Stimulated activated CD4-positive, alpha-beta T cell treated with anti-CD3 and anti-CD28 coated beads, Interleukin-2, amount 100 ng/mL, for 48 hours (primary cell): ENCODE results near the gene UCP3.

Source experiments
- DNase-seq, 2 donors: peaks; one replicate each; pipeline ENCODE4 v3.0.0-alpha.2; 2020

Gene UCP3

DNA sequence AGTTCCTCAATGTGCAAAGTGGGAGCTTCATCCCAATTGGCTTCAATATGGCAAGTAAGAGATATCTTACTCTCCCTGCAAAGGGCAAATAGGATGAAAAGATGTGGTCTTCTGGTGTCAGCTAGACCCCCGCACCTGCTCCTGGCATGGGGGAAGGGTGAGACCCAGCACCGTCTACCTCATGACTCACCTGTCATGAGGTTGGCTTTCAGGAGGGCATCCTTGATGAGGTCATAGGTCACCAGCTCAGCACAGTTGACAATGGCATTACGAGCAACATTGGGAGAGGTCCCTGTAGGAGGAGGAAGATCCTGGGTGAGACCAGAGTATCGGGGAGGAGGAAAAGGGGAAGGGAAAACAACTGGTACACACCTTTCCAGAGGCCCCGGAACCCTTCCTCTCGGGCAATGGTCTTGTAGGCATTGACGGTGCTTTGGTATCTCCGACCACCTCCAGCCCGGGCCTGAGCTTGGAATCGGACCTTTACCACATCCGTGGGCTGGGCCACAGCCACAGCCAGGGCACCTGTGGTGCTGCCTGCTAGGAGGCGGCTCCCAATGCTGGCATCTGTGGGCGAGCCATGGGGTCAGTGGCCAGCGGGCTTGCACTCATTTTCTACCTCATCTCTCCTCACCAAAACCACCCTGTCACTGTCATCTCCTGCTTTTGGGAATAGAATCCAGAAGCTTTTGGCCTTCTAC, 32.3 kb downstream of the UCP3 start:
- DNase-seq, result no peak

DNA sequence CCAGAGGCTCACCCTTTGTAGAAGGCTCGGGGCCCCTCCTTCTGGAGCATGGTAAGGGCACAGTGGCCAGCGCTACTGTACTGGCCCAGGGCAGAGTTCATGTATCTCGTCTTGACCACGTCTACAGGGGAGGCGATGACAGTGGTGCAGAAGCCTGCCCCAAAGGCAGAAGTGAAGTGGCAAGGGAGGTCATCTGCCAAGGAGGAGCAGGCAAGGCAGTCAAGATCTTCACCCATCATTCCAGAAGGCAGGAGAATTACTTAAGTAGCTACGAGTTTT, 33.5 kb downstream of the UCP3 start:
- DNase-seq, result no peak

DNA sequence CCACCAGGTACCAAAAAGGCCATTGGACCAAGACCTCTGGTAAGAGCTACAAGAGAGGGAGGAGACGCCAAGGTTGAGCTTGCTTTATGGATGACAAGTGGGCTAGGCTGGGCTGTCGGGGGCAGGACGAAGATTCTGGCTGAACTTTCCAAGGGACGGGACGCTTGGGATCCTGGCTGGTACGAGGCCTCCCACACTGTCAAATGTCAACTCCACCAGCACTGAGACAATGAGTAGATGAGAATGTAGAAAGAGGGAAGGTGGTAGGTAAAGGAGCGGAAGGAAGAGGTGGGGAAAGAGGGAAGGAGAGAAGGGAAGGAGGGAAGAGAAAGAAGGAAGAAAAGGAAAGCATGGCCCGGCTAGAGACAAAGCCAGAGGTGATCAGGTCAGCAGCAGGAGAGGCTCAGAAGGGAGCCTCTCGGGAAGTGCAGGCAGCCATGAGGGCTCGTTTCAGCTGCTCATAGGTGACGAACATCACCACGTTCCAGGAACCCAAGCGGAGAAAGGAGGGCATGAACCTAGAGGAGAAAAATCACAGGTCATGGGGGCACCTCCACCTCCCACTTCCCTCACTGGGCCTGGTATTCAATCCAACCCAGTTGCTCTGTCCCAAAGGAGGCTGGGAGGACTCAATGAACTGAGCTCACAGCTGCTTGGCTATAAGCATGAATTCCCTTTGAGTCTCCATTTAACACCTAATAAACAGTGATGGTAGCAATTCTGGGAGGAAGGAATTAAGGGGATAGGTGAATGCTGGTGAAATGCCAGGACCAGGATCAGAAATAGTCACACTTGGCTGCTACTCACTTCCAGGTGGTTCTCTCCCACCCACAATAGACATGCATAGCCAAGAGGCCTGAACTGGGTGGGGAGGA, 34.0 kb downstream of the UCP3 start:
- no peak for DNase-seq

DNA sequence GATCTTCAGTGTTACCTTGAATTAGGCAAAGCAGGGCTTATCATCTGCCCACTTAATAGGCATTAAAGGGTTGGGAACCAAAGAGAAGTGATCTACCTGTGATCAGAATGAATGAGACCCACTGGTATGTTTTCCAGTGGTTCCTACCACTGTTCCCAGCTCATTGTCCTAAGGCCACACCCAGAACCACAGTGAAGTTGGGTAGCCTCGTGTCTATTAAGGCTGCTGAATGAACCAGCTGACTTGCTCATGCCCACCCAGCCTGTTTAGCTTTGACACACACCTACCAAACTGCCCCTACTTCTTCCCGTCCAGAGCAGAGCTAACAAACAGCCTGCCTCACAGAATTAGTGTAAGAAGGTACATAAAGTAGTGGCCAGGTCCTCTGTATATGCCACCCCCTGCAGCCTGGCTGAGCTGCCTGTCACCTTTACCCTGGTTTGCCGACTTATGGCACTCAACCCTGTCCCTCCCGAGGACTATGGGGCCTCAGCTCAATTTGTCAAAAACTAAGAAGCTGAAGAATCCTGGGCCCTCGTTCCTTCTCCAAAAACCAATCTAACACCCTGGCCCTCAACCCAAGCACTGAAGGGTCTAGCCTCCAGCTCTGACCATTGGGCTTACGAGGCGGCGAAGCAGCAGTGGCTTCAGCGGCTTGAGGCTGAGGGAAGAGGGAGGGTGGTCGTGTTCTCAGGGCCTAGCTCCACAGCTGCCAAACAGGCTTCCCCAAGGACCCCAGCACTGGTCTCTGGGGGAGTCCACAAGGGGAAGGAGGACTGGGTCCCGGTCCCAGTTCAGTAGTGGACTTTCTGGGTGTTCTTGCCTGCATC, 36.0 kb downstream of the UCP3 start:
- no peak for DNase-seq

DNA sequence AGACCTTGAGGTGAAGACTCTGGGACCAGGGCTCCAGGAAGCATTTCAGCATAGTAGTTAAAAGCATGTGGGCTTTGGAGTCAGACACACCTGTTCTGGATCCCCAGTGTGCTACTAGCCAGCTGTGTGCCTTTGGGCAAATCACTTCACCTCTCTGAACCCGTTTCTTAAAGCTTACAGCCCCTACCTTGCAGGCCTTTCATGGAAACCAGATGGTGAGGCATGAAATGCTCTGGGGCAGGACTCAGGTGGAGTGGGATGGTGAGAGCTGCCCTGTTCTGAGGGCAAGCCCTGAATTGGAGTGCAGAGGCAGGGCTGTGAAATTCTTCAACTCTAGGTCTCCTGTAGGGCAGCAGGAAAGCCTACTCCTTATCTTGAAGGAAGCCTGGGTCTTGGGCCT, 36.7 kb downstream of the UCP3 start:
- DNase-seq, result no peak

DNA sequence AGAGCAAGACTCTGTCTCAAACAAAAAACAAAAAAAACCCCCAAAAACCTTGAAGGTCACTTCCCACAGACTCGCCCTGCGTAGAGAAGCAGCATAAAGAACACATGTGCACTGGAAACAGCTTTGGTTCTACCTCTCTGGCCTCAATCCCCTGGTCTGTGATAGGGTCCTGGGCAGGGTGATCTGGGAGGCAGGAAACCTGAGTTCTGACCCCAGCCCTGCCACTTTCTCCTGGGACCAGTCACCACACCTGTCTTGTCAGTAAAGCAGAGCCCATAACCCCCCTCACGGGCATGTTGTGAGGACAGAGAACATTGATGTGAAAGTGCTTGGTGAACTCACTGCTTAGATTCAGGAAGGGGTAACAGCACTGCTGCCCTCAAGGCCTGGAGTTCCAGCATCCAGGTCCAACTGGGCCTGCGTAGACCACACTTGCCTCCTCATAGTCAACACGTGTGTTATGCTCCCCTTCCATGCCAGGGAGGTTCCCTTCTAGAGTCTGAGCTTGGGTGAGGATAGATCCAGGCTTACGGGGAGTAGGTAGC, 37.6 kb downstream of the UCP3 start:
- DNase-seq, result no peak

DNA sequence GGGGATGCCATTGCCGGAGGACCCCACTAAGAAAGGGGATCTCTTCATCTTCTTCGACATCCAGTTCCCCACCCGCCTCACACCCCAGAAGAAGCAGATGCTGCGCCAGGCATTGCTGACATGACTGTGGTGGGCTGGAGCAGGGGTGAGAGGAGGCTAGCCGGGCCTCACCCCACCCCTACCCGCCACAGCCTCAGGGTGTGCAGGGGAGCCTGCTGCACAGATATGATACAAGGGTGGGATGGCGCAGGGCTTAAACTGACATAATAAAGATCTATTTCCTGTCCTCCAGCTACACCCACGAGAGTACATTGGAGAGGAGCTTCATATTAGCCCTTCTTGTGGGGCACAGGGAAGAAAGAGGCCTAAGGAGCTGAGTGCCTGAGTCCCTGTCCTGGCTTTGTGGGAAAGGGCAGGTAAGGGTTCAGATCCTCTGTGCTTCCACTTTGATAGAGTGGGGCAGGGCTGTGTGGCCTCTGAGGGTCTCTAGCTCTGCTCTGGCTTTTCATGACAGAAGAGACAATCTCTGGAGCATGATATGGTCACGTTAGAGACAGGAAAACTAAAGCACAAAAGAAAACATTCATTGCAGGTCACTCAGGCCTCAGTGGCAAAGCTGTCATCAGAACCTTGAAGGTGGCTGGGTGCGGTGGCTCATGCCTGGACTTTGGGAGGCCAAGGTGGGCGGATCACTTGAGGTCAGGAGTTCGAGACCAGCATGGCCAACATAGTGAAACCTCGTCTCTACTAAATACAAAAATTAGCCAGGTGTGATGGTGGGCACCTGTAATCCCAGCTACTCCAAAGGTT, 38.7 kb downstream of the UCP3 start:
- DNase-seq, result no peak

DNA sequence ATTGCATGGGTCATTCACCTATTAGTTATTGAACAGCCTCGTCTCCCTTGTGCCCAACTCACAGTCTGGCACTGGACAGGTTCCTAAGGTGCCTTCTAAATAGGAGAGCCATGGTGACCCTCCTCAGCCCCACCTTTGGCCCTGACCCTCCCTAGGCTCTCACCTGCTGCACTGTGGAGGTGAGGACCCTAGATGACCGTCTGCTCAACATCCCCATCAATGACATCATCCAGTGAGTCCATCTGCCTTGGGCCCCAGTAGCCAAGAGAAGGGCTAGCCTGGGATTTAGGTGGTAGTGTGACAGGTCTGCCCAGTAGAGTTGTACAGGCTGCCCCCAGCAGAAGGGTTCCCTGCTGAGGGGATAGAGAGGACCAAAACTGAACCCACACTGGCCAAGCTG, 39.8 kb downstream of the UCP3 start:
- DNase-seq, result no peak

DNA sequence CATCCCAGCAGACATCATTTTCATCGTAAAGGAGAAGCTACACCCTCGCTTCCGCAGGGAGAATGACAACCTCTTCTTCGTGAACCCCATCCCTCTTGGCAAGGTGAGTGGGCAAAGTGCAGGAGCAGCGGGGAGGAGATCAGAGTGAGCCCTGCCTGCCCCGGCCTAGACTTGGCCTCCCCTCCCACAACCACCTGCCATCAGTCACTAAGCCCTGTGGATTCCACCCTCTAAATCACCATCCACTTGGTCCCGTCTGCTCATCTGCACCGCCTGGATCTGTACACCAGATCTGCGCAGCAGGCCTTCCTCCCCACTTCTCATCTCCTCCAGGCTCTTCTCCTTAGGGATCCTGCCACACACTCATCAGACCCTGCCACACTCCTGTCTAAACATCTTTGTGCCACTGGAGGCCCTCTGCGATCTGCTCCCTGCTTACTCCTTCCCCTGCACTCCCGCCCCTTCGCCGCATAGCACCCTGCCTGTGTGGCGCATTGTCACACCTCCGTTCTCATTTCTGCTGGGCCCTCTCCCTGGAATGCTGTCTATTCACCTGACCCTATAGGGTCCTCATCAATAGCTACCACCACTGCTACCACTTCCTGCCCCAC, 40.4 kb downstream of the UCP3 start:
- DNase-seq, result no peak

DNA sequence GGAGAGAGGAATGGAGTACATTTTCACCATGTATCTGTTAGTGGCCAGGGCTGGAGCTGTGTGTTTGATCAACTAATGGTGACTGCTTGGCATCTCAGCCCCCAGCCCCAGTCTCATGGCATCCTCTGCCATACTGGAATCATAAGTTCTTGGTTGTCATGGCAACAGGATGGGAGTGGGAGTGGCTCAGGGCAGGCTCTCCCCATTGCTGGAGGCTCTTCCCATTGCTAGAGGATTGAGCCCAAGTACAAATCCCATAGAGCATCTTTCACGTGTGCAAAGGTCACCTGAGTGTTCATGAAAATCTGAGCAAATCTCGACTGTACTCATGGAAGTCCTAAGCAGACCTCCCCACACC, 43.1 kb downstream of the UCP3 start:
- no peak for DNase-seq

DNA sequence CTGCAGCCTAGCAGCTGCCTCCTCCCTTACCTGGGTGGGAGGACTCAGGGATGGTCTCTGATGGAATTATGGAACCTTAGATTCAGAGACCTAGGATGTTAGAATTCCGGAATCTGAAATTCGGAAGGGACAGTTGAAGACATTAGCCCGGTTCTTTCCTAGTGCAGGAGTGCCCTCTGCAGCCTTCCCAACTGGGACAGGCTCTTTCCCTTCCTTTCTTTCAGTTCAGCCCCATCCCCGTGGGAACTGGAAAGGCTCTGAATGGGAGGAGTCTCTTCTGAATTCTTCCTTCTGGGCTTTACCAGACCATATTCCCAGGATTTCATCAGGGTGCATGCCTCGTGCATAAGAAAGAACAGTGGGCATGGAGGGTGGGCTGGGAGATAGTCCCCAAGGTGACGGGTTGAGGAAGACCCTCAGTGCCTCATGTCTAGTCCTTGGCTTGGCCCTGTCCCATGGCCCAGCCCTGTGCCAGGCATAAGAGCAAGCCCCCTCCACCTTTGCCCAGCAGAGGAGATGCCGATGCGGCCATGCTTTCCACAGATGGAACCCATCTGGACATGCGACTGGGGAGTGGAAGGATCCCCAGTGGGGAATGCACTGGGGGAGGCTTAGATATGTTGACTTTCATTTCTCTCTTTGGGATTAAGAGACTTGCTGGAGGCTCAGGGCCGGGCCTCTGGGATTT, 43.7 kb downstream of the UCP3 start:
- no peak for DNase-seq

DNA sequence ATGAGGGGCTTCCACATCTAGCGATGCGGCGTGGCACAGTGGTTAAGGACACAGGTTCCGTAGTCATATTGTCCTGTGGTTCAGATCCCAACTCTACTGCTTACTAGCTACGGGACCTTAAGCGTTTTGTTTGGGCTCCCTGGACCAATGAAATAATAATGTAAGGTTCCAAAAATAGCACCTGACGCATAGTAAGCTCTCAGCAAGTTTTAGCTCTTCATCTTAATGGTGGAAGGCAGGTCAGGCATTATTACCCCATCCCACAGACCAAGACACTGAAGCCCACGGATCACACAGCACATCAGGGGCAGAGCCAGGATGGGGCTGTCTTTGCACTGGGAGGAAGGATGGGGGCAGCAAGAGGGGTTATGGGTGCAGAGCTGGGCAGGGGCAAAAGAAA, 45.0 kb downstream of the UCP3 start:
- no peak for DNase-seq

DNA sequence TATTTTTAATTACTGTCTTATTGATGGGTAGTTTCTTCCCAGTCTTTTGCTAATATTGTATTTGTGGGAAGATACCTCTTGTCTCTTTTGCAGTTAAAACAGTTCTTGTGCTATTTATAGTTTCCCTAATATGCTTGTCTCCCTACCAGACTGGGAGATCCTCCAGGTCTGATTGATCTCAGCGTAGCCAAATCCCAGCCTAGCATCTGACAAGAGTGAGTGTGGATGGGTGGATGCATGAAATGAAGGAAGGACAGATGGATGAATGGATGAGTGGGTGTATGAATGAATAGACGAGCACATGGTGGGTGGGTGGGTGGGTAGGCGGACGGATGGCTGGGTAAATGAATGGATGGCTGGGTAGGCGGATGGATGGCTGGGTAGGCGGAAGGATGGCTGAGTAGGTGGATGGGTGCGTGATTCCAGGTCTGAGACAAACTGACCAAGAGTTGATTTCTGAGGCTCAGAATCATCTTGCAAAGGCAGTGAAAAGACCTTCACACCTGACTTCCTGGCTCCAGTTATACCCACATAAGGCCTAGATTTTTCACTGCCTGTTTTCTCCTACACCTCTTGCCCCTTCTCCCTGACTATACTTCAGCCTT, 46.7 kb downstream of the UCP3 start:
- DNase-seq, result no peak

DNA sequence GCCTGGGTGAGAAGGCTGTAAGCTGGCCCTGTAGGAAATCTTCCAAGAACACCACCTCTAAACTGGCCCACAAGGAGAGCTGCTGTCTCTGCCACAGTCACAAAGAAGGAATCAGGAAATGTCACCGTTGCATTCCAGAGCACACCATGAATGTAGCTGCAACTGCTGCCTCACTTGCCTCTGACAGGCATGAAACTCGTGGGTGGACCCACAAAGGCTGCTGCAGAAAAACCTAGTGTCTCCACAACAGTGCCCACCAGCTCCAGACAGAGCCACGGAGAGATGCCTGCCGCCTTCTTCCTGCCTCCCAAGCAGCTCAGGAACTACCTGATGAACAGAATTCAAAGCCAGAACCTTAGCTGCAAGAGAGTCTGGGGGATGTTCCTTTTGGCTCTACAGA, 47.6 kb downstream of the UCP3 start:
- DNase-seq, result no peak

DNA sequence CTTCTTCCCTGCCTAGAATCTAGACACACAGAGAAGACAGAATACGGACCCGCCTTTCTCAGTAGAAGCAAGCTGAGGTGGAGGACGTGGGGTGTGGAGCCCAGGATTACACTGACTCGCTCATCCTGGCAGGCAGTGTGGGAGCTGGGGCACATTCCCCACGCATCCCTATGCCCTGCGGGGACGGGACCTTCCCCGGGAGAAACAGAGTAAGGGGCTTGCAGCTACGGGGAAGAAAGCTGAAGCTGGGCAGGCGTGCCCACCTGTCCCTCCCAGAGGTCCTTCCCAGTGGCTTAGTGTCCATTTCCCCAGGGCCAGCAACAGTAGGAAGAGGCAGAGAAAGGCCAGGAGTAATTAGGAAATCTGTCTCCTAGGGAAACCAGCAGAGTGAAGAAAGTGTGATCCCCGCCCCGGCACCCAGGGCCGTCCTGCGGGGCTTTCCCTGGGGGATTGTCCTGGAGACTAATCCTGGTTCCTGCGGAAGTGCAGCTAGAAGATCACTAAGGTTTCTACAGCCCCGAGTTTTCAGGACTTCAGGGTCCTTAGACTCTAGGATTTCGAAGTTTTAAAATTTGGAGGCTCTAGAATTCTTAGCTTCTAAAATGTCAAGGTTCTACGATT, 50.3 kb downstream of the UCP3 start:
- no peak for DNase-seq

DNA sequence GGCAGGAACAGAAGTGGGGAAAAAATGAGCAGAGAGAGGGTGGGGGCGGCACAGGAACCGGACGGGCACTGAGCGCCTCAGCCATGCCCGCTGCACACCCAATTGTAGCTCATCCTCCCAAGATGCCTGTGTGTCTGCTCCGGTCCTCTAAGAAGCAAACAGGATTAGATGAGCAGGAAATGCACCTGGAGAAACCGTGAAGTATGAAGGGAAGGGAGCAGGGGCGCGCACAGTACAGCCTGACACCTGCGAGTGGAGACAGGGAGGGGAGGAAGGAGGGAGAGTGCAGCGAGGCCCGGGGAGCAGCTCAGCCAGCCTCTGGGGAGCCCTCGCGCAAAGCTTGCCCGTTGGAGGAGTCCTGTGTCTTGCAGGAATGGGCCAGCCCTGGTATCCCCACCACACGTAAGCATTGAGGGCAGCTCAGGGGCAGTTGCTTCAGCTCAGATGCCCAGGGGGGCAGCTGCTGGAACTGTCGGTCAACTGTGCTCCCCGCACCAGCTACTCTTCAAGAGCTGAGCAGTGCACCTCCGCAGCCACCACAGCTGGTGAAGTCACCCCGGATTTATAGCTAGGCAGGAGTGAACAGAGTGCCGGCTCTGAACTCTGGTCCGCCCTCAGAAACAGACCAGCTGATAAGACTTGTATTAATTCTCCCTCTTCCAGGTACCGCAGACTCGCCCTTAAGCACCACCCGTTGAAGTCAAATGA, 51.1 kb downstream of the UCP3 start:
- no peak for DNase-seq

DNA sequence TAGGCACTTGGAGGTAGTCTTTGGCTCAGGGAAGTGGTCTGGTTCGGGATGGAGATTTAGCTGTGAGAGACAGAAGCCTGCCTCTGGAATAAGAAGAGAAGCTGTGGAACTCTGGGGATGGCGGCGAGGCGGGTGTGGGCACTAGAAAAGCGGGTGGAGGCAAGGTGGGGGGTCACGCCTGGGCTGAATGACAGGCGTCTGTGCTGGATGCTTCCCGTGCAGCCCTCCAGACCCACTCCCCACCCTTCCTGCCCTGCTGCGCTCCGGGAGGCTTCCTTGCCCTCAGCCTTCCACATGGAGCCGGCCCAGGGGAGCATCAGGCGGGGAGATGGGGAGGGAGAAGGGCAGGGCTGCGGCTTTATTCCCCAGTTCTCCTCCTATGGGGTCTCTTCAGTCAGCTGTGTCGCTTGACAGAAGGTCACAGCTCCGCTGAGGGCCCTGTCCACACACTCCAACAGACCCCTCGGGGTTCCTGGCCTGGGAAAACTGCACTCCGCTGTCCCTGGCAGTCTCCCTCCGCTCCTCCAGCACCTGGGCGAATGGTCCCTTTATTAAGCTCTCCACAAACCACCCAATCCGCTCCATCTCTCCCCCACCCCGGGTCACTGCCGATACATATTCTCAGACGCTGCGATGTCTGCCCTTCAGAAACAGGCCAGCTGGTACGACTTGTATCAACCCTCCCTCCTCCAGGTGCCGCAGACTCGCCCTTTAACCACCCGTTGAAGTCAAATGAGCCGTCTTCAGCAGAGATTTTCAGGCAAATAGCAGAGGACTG, 51.8 kb downstream of the UCP3 start:
- DNase-seq, result no peak

DNA sequence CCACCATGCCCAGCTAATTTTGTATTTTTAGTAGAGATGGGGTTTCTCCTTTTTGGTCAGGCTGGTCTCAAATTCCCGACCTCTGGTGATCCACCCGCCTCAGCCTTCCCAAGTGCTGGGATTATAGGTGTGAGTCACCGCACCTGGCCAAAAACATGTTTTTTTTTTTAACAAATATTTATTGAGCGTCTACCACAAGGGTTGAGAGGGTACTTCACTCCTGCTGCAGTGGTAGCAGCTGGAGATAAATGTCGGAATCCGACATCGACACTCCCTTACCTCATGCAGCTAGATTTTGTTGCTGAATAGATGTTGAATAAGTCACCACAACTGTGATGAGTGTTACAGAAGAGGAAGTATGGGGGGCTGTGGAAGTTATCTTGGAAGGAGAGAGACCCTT, 57.1 kb downstream of the UCP3 start:
- DNase-seq, result no peak
